Activated CD4-positive, alpha-beta T cell treated with anti-CD3 and anti-CD28 coated beads for 4 hours (primary cell): ENCODE data around the gene S100P.
"Not testable (repeated sequence)": the region's sequence is repeated elsewhere in the genome, so short reads cannot be mapped to it uniquely, and the experiment has no call there.

Experiments
- DNase-seq, 2 donors: peaks; one replicate each; pipeline ENCODE4 v3.0.0-alpha.2; 2020

S100P gene

GRCh38 chr4:6693231-6694176, at the start of gene S100P:
Gene S100P (plus strand): TSS chr4:6693878. CDS start chr4:6693933, 55 bp downstream.
- no peak for DNase-seq

- no peak for DNase-seq
Observed at GRCh38 chr4:6644792-6645530, 48.7 kb upstream of the S100P start.

GRCh38 chr4:6647169-6647568, 46.5 kb upstream of the S100P start:
- no peak for DNase-seq

GRCh38 chr4:6647582-6648230, 46.0 kb upstream of the S100P start:
- DNase-seq = no peak

- DNase-seq = no peak
Observed at GRCh38 chr4:6649216-6649615, 44.5 kb upstream of the S100P start.

- DNase-seq = not testable (repeated sequence)
Observed at GRCh38 chr4:6654211-6654610, 39.5 kb upstream of the S100P start.

GRCh38 chr4:6655291-6655690, 38.4 kb upstream of the S100P start:
- DNase-seq = not testable (repeated sequence)

GRCh38 chr4:6655924-6656323, 37.8 kb upstream of the S100P start:
- DNase-seq = no peak

- DNase-seq = no peak
Observed at GRCh38 chr4:6657242-6658208, 36.2 kb upstream of the S100P start.

GRCh38 chr4:6658209-6658595, 35.5 kb upstream of the S100P start:
- no peak for DNase-seq

GRCh38 chr4:6658597-6659075, 35.0 kb upstream of the S100P start:
- DNase-seq = peak; percentile 52 to 62

- DNase-seq = no peak
Observed at GRCh38 chr4:6659897-6660296, 33.8 kb upstream of the S100P start.

GRCh38 chr4:6660430-6660829, 33.2 kb upstream of the S100P start:
- no peak for DNase-seq

- no peak for DNase-seq
Observed at GRCh38 chr4:6662591-6662990, 31.1 kb upstream of the S100P start.

GRCh38 chr4:6663596-6664393, 29.9 kb upstream of the S100P start:
- DNase-seq = no peak

- no peak for DNase-seq
Observed at GRCh38 chr4:6665320-6665654, 28.4 kb upstream of the S100P start.

GRCh38 chr4:6668391-6668790, 25.3 kb upstream of the S100P start:
- no peak for DNase-seq

GRCh38 chr4:6671648-6672047, 22.0 kb upstream of the S100P start:
- DNase-seq = no peak

- no peak for DNase-seq
Observed at GRCh38 chr4:6672131-6672530, 21.5 kb upstream of the S100P start.

- DNase-seq = not testable (repeated sequence)
Observed at GRCh38 chr4:6672541-6673190, 21.0 kb upstream of the S100P start.

GRCh38 chr4:6673191-6673659, 20.5 kb upstream of the S100P start:
- not testable (repeated sequence) for DNase-seq
